GM21723 (cell line): ENCODE measurements around the gene PUS3.

Source experiments
- ATAC-seq: cut with Tn5 transposase; IDR thresholded peaks from one replicate; pipeline ENCODE4 v1.9.1; 2021; ENCODE audit warnings: mild to moderate bottlenecking, moderate library complexity; ENCODE audit not compliant: unreplicated experiment

The PUS3 gene

GRCh38 chr11:125941619-125942611 lies 38.9 kb upstream of the PUS3 start:
- ATAC-seq = no peak

GRCh38 chr11:125941267-125941618 lies 38.2 kb upstream of the PUS3 start:
- no peak for ATAC-seq

- no peak for ATAC-seq
Measured at GRCh38 chr11:125940145-125940544, 37.1 kb upstream of the PUS3 start.

GRCh38 chr11:125939081-125939521 lies 36.1 kb upstream of the PUS3 start:
- ATAC-seq = no peak

GRCh38 chr11:125938418-125938817 lies 35.4 kb upstream of the PUS3 start:
- no peak for ATAC-seq

- no peak for ATAC-seq
Measured at GRCh38 chr11:125935618-125936199, 32.7 kb upstream of the PUS3 start.

- no peak for ATAC-seq
Measured at GRCh38 chr11:125935056-125935455, 32.0 kb upstream of the PUS3 start.

- ATAC-seq = no peak
Measured at GRCh38 chr11:125934473-125934872, 31.5 kb upstream of the PUS3 start.

GRCh38 chr11:125933030-125933813 lies 30.2 kb upstream of the PUS3 start:
- no peak for ATAC-seq

- ATAC-seq = no peak
Measured at GRCh38 chr11:125932301-125932700, 29.3 kb upstream of the PUS3 start.

- no peak for ATAC-seq
Measured at GRCh38 chr11:125931668-125932067, 28.7 kb upstream of the PUS3 start.

GRCh38 chr11:125931116-125931515 lies 28.1 kb upstream of the PUS3 start:
- ATAC-seq = no peak

- no peak for ATAC-seq
Measured at GRCh38 chr11:125930076-125930450, 27.1 kb upstream of the PUS3 start.

GRCh38 chr11:125929445-125930075 lies 26.6 kb upstream of the PUS3 start:
- no peak for ATAC-seq

GRCh38 chr11:125926682-125927081 lies 23.7 kb upstream of the PUS3 start:
- ATAC-seq = no peak

GRCh38 chr11:125925804-125926203 lies 22.8 kb upstream of the PUS3 start:
- no peak for ATAC-seq

- ATAC-seq = no peak
Measured at GRCh38 chr11:125925247-125925740, 22.3 kb upstream of the PUS3 start.

GRCh38 chr11:125924384-125925007 lies 21.5 kb upstream of the PUS3 start:
- ATAC-seq = no peak

GRCh38 chr11:125923633-125924032 lies 20.6 kb upstream of the PUS3 start:
- no peak for ATAC-seq

- peak; percentile 74 for ATAC-seq
Measured at GRCh38 chr11:125923012-125923579, 20.1 kb upstream of the PUS3 start.
